ENCODE data around the gene SPNS2. TPM values are rescaled to one million over a fixed set of nuclear protein-coding genes. Genes with fewer than 3 reads are reported as not detected.

The SPNS2 gene
- total RNA-seq, 1 donor from 2014 or later: 4.3 TPM

- Mint-ChIP-seq H3K27me3 (ENCODE audit: low read depth) (no peaks in the 10 kb centered on the region), H3K27ac (ENCODE audit: unreplicated experiment) (no peak overlapping the region), H3K4me1 (no peaks in the 10 kb centered on the region), H3K36me3 (ENCODE audit: low read depth) (peaks cover 3% of the 10 kb centered on the region), H3K9me3 (no peaks in the 10 kb centered on the region), H3K4me3 (no peak overlapping the region)
- no peak for TF ChIP-seq CTCF (conservative IDR thresholded peaks at IDR 0.05)
- no peak for DNase-seq (ENCODE audit: low read depth, low spot score)
These were observed 48.6 kb downstream of the SPNS2 start for GRCh38 chr17:4547118-4547906.

- H3K9me3 Mint-ChIP-seq: no peaks in the 10 kb centered on the region
- H3K4me3 Mint-ChIP-seq: no peak overlapping the region
- peaks cover 3% of the 10 kb centered on the region for H3K36me3 Mint-ChIP-seq (ENCODE audit: low read depth)
- no peak for DNase-seq (ENCODE audit: low read depth, low spot score)
- no peaks in the 10 kb centered on the region for H3K27me3 Mint-ChIP-seq (ENCODE audit: low read depth)
- no peak for TF ChIP-seq CTCF (conservative IDR thresholded peaks at IDR 0.05)
- H3K4me1 Mint-ChIP-seq: no peaks in the 10 kb centered on the region
- no peak overlapping the region for H3K27ac Mint-ChIP-seq (ENCODE audit: unreplicated experiment)
These were observed 49.4 kb downstream of the SPNS2 start for GRCh38 chr17:4548061-4548461.

GRCh38 chr17:4548721-4549531, 50.2 kb downstream of the SPNS2 start:
- no peak overlapping the region for H3K27ac Mint-ChIP-seq (ENCODE audit: unreplicated experiment)
- H3K9me3 Mint-ChIP-seq: no peaks in the 10 kb centered on the region
- DNase-seq (ENCODE audit: low read depth, low spot score): no peak
- H3K36me3 Mint-ChIP-seq (ENCODE audit: low read depth): peaks cover 3% of the 10 kb centered on the region
- no peak overlapping the region for H3K4me3 Mint-ChIP-seq
- no peaks in the 10 kb centered on the region for H3K4me1 Mint-ChIP-seq
- TF ChIP-seq CTCF (conservative IDR thresholded peaks at IDR 0.05): no peak
- H3K27me3 Mint-ChIP-seq (ENCODE audit: low read depth): no peaks in the 10 kb centered on the region

GRCh38 chr17:4549781-4550533, 51.3 kb downstream of the SPNS2 start:
- no peak for TF ChIP-seq CTCF (conservative IDR thresholded peaks at IDR 0.05)
- Mint-ChIP-seq H3K27ac (ENCODE audit: unreplicated experiment) (no peak overlapping the region), H3K36me3 (ENCODE audit: low read depth) (peaks cover 3% of the 10 kb centered on the region), H3K4me1 (peaks cover 9% of the 10 kb centered on the region), H3K9me3 (no peaks in the 10 kb centered on the region), H3K27me3 (ENCODE audit: low read depth) (no peaks in the 10 kb centered on the region), H3K4me3 (no peak overlapping the region)
- no peak for DNase-seq (ENCODE audit: low read depth, low spot score)

- DNase-seq (ENCODE audit: low read depth, low spot score): no peak
- peaks cover 3% of the 10 kb centered on the region for H3K36me3 Mint-ChIP-seq (ENCODE audit: low read depth)
- peaks cover 15% of the 10 kb centered on the region for H3K4me1 Mint-ChIP-seq
- no peak for TF ChIP-seq CTCF (conservative IDR thresholded peaks at IDR 0.05)
- no peaks in the 10 kb centered on the region for H3K9me3 Mint-ChIP-seq
- no peaks in the 10 kb centered on the region for H3K27me3 Mint-ChIP-seq (ENCODE audit: low read depth)
- no peak overlapping the region for H3K27ac Mint-ChIP-seq (ENCODE audit: unreplicated experiment)
- no peak overlapping the region for H3K4me3 Mint-ChIP-seq
These were observed 51.9 kb downstream of the SPNS2 start for GRCh38 chr17:4550534-4551039.

Measured in neural crest cell (in vitro differentiated cells).